IMR-90 (cell line): Measurements from ENCODE around the gene RAB40C.

Experiments
- CEBPB ChIP-seq: IDR thresholded peaks from 2 replicates; pipeline ENCODE4 v1.6.1; 2012; ENCODE audit warnings: low read depth, low read length, improper control_type of control experiment
- CTCF ChIP-seq: conservative IDR thresholded peaks from 2 replicates; pipeline ENCODE4 v1.5.1; 2012; ENCODE audit warnings: mild to moderate bottlenecking, low read depth, low read length, improper control_type of control experiment
- POLR2A ChIP-seq: IDR thresholded peaks from 2 replicates; pipeline ENCODE4 v1.6.1; 2012; ENCODE audit warnings: mild to moderate bottlenecking, low read depth, low read length
- RAD21 ChIP-seq: IDR thresholded peaks from 2 replicates; pipeline ENCODE4 v1.6.1; 2012; ENCODE audit warnings: low read length, improper control_type of control experiment
- RFX5 ChIP-seq: IDR thresholded peaks from 2 replicates; pipeline ENCODE4 v1.8.0; 2012; ENCODE audit warnings: low read depth, mild to moderate bottlenecking, low read length, moderate library complexity

- TF ChIP-seq CTCF (no peak), POLR2A (no peak), CEBPB (no peak), RAD21 (no peak), RFX5 (no peak)
These were observed 56.2 kb downstream of the RAB40C start for GRCh38 chr16:645852-646678.
